Heart left ventricle (tissue), 16 donors: ENCODE measurements around the gene UGP2. TPM values are rescaled to one million over a fixed set of nuclear protein-coding genes. Genes with fewer than 3 reads are reported as not detected.

Source experiments
- ATAC-seq, 4 donors: fragments of 200-7000 bp; cut with Tn5 transposase; one replicate each; pipeline ENCODE4 v1.9.1; 2020 to 2022; ENCODE audit warnings: moderate library complexity in 4 of 4, mild to moderate bottlenecking in 3 of 4, moderate number of reproducible peaks in 1 of 4
- DNase-seq, 5 donors: peaks; one replicate each; pipeline ENCODE4 v3.0.0-alpha.2; 2020
- H3K27ac ChIP-seq, 12 donors: fragments of 200-600 bp; sonication (generic) in 4 of 12; one replicate each; pipeline versions ENCODE4 v1.5.0 to v1.8.0; 2016 to 2022; ENCODE audit warnings: mild to moderate bottlenecking in 2 of 12
- H3K27me3 ChIP-seq, 9 donors: fragments of 200-600 bp; sonication (generic) in 2 of 9; one replicate each; pipeline versions ENCODE4 v1.5.1 to v1.8.0; 2016 to 2022; ENCODE audit warnings: mild to moderate bottlenecking in 3 of 9
- H3K36me3 ChIP-seq, 9 donors: fragments of 200-600 bp; sonication (generic) in 2 of 9; one replicate each; pipeline versions ENCODE4 v1.5.0 to v1.8.0; 2018 to 2022; ENCODE audit warnings: mild to moderate bottlenecking in 2 of 9
- H3K4me1 ChIP-seq, 12 donors: fragments of 200-600 bp; sonication (generic) in 4 of 12; one replicate each; pipeline versions ENCODE4 v1.5.0 to v1.8.0; 2016 to 2022; ENCODE audit warnings: mild to moderate bottlenecking in 3 of 12
- H3K4me3 ChIP-seq, 12 donors: fragments of 200-600 bp; sonication (generic) in 4 of 12; one replicate each; pipeline versions ENCODE4 v1.5.0 to v1.8.0; 2017 to 2022; ENCODE audit warnings: mild to moderate bottlenecking in 9 of 12, moderate library complexity in 4 of 12
- H3K9me3 ChIP-seq, 12 donors: fragments of 200-600 bp; sonication (generic) in 4 of 12; one replicate each; pipeline versions ENCODE4 v1.5.0 to v1.8.0; 2016 to 2022; ENCODE audit warnings: mild to moderate bottlenecking in 1 of 12
- CTCF ChIP-seq, 12 donors: fragments of 200-600 bp; sonication (generic) in 4 of 12; IDR thresholded peaks; one replicate each; pipeline versions ENCODE4 v1.5.0 to v1.8.0; 2018 to 2022; ENCODE audit warnings: antibody characterized with exemption in 12 of 12, mild to moderate bottlenecking in 5 of 12
- POLR2A ChIP-seq, 2 donors: fragments of 450-650 bp; IDR thresholded peaks; one replicate each; pipeline ENCODE4 v1.6.1; 2017; ENCODE audit warnings: antibody characterized with exemption in 2 of 2, mild to moderate bottlenecking in 2 of 2, moderate library complexity in 2 of 2
- WGBS, 4 donors: extraction: QIAGEN DNeasy Blood & Tissue Kit in 2 of 4; methylation state at CpG; one replicate each; pipeline versions ENCODE4 v1.1.5 to v1.1.7; 2013 to 2018; 5-methylcytosine and 5-hydroxymethylcytosine counted together
- intact Hi-C, 10 donors: fragments of 100-400 bp; cut with DNase I; formaldehyde crosslinking; loops; one replicate each; pipeline versions ENCODE4 v1.11.1 to v1.14.2; 2022
- polyA plus RNA-seq, 2 donors: library from polyadenylated mRNA; stranded (reverse); fragments of 200-250 nt; gene quantifications; one replicate each; pipeline ENCODE4 v1.2.3, GENCODE V29; 2013
- total RNA-seq, 9 donors: library from RNA; depleted of rRNA in 2 of 9; stranded (reverse); fragments of >200 nt in 2 of 9; fragmentation: NEBNext Ultra II Directional in 3 of 9; extraction: Animal tissue kit (Norgen Biotek cat#: 25700) in 3 of 9; gene quantifications; one replicate each; pipeline versions ENCODE4 v1.1.0 to v1.2.4, GENCODE V29; 2016 to 2023
- donor health status: ischemic (EF 13 %, LVEDD 7.1; RV severe dilation, severe dysfunction).
- donor health status: healthy with polysubstance abuse.
- donor health status: DM: no; HTN: yes; CAD: no.
- donor health status: DM: no; HTN: no; CAD: no.
- donor health status: ischemic (EF 25% LVEDD 6.9; RV normal size, moderate dysfunction).
- donor health status: ischemic (EF 25% LVEDD 5.7; RV mildly dilated, moderate dysfunction).
- donor health status: healthy.
- donor health status: DM: yes; HTN: yes; CAD: no.
- donor health status: ischemic (EF 35%, LVEDD 5.7; RV mildly dilated, moderate dysfunction).
- donor health status: nonischemic (EF 11% LVEDD 7.7; RV severe dilation, severe dysfunction).
- donor health status: DM: yes; HTN: yes; CAD: no.
- donor health status: PGD.
- donor health status: ischemic (EF 29% LVEDD 5.4; RV normal size, mild dysfunction).
- donor health status: nonischemic (EF 23%, LVEDD 6.1; RV moderate dilation, normal function).

UGP2 gene
- total and polyA plus RNA-seq, 11 donors = 175 to 1,308 (median 331) TPM

GRCh38 chr2:63888490-63889402 is 47.0 kb downstream of the UGP2 start:
- Histone ChIP-seq H3K27me3 (no peaks in the 10 kb centered on the region), H3K4me1 (peaks cover 0 to 13% (median 0%) of the 10 kb centered on the region in 12 donors), H3K27ac (peak overlapping the region in 1 of 12 donors; percentile 16), H3K9me3 (no peaks in the 10 kb centered on the region), H3K36me3 (peaks cover 0 to 100% (median 99%) of the 10 kb centered on the region in 9 donors), H3K4me3 (no peak overlapping the region)
- 73 to 84% (median 81%) methylated on average over 6 of the region's 6 CpGs for WGBS, 4 donors
- ATAC-seq = peak; percentile 57 to 83 (median 68)
- DNase-seq = peak in 1 of 5 donors; percentile 13
- intact Hi-C loops = loop anchor here in 5 of 10 donors (2.0 to 10.0 kb wide), 4 partner anchors 190 to 196 kb away; no protein-coding TSS in a partner anchor
- TF ChIP-seq CTCF (IDR thresholded peaks at IDR 0.05) = peak; percentile 47 to 76 (median 67)
- no peak for TF ChIP-seq POLR2A (IDR thresholded peaks at IDR 0.05)

GRCh38 chr2:63890678-63891077 is 49.0 kb downstream of the UGP2 start:
- no peak overlapping the region for H3K27ac ChIP-seq
- no peaks in the 10 kb centered on the region for H3K27me3 ChIP-seq
- WGBS, 4 donors = 84 to 91% (median 90%) methylated on average over 2 of the region's 2 CpGs
- no peaks in the 10 kb centered on the region for H3K9me3 ChIP-seq
- ATAC-seq (no peak), DNase-seq (no peak)
- H3K4me1 ChIP-seq = peaks cover 0 to 17% (median 0%) of the 10 kb centered on the region in 12 donors
- no peak overlapping the region for H3K4me3 ChIP-seq
- intact Hi-C loops = no loop called here
- TF ChIP-seq POLR2A (IDR thresholded peaks at IDR 0.05) = no peak
- no peak for TF ChIP-seq CTCF (IDR thresholded peaks at IDR 0.05)
- peaks cover 0 to 99% (median 93%) of the 10 kb centered on the region in 9 donors for H3K36me3 ChIP-seq

GRCh38 chr2:63891488-63892030 is 49.9 kb downstream of the UGP2 start:
- H3K36me3 ChIP-seq = peaks cover 0 to 99% (median 93%) of the 10 kb centered on the region in 9 donors
- no peak overlapping the region for H3K27ac ChIP-seq
- TF ChIP-seq POLR2A (IDR thresholded peaks at IDR 0.05) (no peak), CTCF (IDR thresholded peaks at IDR 0.05) (no peak)
- no peaks in the 10 kb centered on the region for H3K27me3 ChIP-seq
- H3K4me1 ChIP-seq = peaks cover 0 to 18% (median 0%) of the 10 kb centered on the region in 12 donors
- ATAC-seq (no peak), DNase-seq (no peak)
- 77 to 92% (median 89%) methylated on average over 1 of the region's 1 CpG for WGBS, 4 donors
- H3K4me3 ChIP-seq = no peak overlapping the region
- no peaks in the 10 kb centered on the region for H3K9me3 ChIP-seq
- intact Hi-C loops = no loop called here

GRCh38 chr2:63893163-63893562 is 51.5 kb downstream of the UGP2 start:
- Histone ChIP-seq H3K27me3 (no peaks in the 10 kb centered on the region), H3K4me3 (no peak overlapping the region), H3K4me1 (peaks cover 0 to 18% (median 0%) of the 10 kb centered on the region in 12 donors), H3K36me3 (peaks cover 0 to 99% (median 92%) of the 10 kb centered on the region in 9 donors), H3K27ac (no peak overlapping the region), H3K9me3 (no peaks in the 10 kb centered on the region)
- ATAC-seq (no peak), DNase-seq (no peak)
- intact Hi-C loops = no loop called here
- no peak for TF ChIP-seq POLR2A (IDR thresholded peaks at IDR 0.05)
- TF ChIP-seq CTCF (IDR thresholded peaks at IDR 0.05) = no peak
- 80 to 86% (median 83%) methylated on average over 2 of the region's 2 CpGs for WGBS, 4 donors
